GM12874 (cell line): ENCODE data around the gene LIPM.

Experiments used
- TF ChIP-seq, protein P1 (sequence below): IDR thresholded peaks from 2 replicates; pipeline ENCODE4 v1.5.1; 2011; ENCODE audit warnings: low read depth, mild to moderate bottlenecking, control low read depth, low read length, moderate library complexity; ENCODE audit not compliant: insufficient read depth

The LIPM gene

DNA sequence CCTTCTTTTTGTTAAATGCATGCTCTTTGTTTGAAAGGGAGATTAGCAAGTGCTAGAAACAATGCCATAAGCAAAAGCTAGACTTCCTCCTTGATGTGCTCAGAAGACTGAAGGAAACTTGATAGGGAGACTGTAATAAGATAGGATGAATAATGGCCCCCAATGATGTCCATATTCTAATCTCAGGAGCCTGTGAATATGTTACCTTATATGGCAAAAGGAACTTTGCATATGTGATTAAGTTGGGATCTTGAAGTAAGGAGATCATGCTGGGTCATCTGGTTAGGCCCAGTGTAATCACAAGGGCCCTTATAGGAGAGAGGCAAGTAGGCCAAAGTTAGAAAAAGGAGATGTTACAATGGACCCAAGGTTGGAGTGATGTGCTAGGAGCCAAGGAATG, 13.6 kb upstream of the LIPM start:
- TF ChIP-seq, protein P1, sequence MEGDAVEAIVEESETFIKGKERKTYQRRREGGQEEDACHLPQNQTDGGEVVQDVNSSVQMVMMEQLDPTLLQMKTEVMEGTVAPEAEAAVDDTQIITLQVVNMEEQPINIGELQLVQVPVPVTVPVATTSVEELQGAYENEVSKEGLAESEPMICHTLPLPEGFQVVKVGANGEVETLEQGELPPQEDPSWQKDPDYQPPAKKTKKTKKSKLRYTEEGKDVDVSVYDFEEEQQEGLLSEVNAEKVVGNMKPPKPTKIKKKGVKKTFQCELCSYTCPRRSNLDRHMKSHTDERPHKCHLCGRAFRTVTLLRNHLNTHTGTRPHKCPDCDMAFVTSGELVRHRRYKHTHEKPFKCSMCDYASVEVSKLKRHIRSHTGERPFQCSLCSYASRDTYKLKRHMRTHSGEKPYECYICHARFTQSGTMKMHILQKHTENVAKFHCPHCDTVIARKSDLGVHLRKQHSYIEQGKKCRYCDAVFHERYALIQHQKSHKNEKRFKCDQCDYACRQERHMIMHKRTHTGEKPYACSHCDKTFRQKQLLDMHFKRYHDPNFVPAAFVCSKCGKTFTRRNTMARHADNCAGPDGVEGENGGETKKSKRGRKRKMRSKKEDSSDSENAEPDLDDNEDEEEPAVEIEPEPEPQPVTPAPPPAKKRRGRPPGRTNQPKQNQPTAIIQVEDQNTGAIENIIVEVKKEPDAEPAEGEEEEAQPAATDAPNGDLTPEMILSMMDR = no peak

DNA sequence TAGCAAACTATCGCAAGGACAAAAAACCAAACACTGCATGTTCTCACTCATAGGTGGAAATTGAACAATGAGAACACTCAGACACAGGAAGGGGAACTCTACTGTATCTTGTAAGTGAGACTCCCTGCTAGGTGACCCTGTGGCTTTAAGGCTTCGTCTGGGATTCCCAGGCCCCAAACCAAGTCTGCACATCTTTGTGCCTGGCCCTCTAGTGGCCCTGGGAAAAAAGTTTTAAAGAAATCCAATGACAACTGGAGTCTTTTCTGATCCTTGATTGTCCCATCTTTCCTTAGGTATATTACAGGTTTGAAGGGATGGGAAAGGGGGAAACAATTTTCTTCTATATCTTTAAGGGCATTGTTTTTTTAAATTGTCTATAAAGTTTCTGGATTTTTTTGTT, 10.6 kb upstream of the LIPM start:
- TF ChIP-seq, protein P1 = peak; percentile 54; the same call in 1 of the 2 replicates

DNA sequence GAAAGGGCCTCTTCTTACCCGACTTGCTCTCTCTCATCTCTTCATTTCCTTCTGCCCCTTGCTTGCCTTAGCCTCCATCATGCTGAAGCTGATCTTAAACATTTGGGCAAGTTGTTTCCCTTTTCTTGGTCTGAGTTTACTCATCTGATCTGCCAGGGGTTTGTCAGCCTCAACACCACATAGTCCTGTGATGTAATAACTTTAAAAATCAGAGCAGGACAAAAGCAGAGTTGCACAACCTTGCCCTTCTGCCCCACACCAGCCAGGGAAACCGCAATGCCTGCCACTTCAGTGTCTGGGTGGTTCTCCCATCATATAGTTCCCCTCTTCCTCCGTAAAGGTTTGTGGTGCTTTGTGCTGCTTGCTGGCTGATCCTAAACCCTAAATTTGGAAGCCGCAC, 9.9 kb upstream of the LIPM start:
- TF ChIP-seq, protein P1 = no peak

- TF ChIP-seq, protein P1 = no peak
Measured at GRCh38 chr10:88793712-88794299, 8.7 kb upstream of the LIPM start.

- TF ChIP-seq, protein P1 = no peak
Measured at GRCh38 chr10:88794731-88795130, 7.8 kb upstream of the LIPM start.

DNA sequence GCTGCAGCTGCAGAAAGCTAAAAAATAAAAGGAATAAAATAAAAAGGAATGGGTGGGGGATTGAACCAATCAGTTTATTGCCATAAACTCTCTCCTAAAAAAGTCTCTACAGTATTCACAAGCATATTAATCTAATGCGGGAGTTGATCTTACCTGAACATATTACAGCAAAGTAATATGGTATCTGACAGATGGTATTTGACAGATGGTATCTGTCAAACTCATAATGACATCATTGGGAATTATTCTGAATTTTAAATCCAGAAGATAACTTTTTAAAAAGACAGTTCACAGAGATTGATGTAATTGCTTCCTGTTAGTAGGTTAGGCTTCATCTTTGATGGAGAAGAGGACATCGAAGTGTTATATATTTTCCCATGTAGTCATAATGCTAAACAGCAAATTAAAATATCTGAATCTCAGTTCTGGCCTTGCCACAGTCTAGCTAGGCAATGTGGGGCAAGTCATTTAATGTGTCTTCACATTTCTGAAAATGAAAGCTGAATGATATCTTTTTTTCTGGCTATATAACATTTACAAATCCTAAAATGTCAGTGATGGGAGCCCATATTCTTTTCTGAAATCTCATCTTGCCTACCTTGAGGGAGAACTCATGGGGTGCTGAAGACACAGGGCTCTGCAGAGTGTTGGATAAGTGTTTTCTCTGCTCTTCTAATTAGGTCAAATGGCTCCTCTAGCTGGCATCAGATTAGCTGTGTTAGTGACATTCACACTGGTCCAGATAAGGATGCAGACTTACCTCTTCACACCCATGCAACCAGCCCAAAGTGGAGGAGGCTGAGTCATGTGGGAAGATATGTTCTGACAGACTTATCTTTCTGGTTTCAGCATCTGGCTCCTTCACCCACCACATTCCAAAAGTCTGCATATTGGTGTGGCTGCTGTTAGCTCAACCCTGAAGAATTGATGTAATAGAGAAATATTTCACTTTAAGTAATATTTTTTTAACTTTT, 2.1 kb upstream of the LIPM start:
- TF ChIP-seq, protein P1 = no peak

- TF ChIP-seq, protein P1 = no peak
Measured at GRCh38 chr10:88803641-88804040, 1.1 kb downstream of the LIPM start.
